ENCODE measurements around the gene NSG2.

NSG2 gene

DNA sequence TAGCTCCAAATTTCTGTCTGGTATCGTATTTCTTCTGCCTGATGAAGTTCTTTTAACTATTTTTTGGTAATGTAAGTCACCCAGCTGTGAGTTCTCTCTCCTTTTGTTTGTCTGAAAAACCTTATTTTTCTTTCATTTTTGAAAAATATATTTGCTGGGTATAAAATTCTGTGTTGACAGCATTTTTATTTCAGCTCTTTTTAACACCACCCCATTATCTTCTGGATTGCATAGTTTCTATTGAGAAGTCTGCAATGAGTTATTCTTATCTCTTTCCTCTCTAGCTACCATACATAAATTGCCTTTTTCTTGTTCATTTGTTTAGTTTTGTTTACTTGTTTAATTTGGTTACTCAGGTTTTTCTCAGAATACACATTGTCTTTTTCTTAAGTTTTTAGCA, 109.1 kb downstream of the NSG2 start:
- TF ChIP-seq POLR2AphosphoS5 (IDR thresholded peaks at IDR 0.05; ENCODE audit: low read depth) (no peak), GABPA (IDR thresholded peaks at IDR 0.05; ENCODE audit: low read depth) (no peak), SPI1 (IDR thresholded peaks at IDR 0.05; ENCODE audit: borderline replicate concordance, low read depth) (no peak)
- TF ChIP-seq, protein P1, sequence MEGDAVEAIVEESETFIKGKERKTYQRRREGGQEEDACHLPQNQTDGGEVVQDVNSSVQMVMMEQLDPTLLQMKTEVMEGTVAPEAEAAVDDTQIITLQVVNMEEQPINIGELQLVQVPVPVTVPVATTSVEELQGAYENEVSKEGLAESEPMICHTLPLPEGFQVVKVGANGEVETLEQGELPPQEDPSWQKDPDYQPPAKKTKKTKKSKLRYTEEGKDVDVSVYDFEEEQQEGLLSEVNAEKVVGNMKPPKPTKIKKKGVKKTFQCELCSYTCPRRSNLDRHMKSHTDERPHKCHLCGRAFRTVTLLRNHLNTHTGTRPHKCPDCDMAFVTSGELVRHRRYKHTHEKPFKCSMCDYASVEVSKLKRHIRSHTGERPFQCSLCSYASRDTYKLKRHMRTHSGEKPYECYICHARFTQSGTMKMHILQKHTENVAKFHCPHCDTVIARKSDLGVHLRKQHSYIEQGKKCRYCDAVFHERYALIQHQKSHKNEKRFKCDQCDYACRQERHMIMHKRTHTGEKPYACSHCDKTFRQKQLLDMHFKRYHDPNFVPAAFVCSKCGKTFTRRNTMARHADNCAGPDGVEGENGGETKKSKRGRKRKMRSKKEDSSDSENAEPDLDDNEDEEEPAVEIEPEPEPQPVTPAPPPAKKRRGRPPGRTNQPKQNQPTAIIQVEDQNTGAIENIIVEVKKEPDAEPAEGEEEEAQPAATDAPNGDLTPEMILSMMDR (IDR thresholded peaks at IDR 0.05; ENCODE audit: insufficient read depth, low read length) = no peak
- TF ChIP-seq, protein P2, sequence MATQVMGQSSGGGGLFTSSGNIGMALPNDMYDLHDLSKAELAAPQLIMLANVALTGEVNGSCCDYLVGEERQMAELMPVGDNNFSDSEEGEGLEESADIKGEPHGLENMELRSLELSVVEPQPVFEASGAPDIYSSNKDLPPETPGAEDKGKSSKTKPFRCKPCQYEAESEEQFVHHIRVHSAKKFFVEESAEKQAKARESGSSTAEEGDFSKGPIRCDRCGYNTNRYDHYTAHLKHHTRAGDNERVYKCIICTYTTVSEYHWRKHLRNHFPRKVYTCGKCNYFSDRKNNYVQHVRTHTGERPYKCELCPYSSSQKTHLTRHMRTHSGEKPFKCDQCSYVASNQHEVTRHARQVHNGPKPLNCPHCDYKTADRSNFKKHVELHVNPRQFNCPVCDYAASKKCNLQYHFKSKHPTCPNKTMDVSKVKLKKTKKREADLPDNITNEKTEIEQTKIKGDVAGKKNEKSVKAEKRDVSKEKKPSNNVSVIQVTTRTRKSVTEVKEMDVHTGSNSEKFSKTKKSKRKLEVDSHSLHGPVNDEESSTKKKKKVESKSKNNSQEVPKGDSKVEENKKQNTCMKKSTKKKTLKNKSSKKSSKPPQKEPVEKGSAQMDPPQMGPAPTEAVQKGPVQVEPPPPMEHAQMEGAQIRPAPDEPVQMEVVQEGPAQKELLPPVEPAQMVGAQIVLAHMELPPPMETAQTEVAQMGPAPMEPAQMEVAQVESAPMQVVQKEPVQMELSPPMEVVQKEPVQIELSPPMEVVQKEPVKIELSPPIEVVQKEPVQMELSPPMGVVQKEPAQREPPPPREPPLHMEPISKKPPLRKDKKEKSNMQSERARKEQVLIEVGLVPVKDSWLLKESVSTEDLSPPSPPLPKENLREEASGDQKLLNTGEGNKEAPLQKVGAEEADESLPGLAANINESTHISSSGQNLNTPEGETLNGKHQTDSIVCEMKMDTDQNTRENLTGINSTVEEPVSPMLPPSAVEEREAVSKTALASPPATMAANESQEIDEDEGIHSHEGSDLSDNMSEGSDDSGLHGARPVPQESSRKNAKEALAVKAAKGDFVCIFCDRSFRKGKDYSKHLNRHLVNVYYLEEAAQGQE (IDR thresholded peaks at IDR 0.05; ENCODE audit: insufficient replicate concordance, low read depth) = no peak
- H3K4me3 ChIP-seq (replicated peaks; ENCODE audit: insufficient read depth, low read length) = no peak overlapping the region
- no peak for DNase-seq (ENCODE audit: low read depth in 1 of 2, low spot score in 1 of 2)
- H3K27me3 ChIP-seq (ENCODE audit: insufficient read depth, poor library complexity, severe bottlenecking) = no peaks in the 10 kb centered on the region
- H3K27ac ChIP-seq (replicated peaks) = no peak overlapping the region

DNA sequence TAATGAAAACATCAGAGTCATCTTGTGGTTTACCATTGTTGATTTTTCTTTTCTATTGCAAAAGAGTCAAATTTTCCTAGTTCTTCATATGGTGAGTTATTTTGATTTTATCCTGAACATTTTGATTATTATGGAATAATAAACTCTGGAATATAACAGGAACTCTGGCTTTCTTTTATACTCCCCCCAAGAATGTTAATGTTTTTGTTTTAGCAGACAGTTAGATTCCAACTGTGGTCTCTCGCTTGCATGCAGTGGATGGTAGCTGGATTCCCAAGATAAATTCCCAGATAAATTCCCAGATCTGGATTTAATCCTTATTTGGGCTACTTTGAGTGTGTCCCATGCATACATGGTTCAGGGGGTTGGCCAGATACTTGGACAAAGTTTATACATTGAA, 109.8 kb downstream of the NSG2 start:
- Histone ChIP-seq H3K27ac (replicated peaks) (no peak overlapping the region), H3K4me3 (replicated peaks; ENCODE audit: insufficient read depth, low read length) (no peak overlapping the region), H3K27me3 (ENCODE audit: insufficient read depth, poor library complexity, severe bottlenecking) (no peaks in the 10 kb centered on the region)
- no peak for DNase-seq (ENCODE audit: low read depth in 1 of 2, low spot score in 1 of 2)
- no peak for TF ChIP-seq GABPA (IDR thresholded peaks at IDR 0.05; ENCODE audit: low read depth)
- TF ChIP-seq SPI1 (IDR thresholded peaks at IDR 0.05; ENCODE audit: borderline replicate concordance, low read depth) = no peak
- no peak for TF ChIP-seq POLR2AphosphoS5 (IDR thresholded peaks at IDR 0.05; ENCODE audit: low read depth)
- TF ChIP-seq, protein P2 (IDR thresholded peaks at IDR 0.05; ENCODE audit: insufficient replicate concordance, low read depth) = no peak
- TF ChIP-seq, protein P1 (IDR thresholded peaks at IDR 0.05; ENCODE audit: insufficient read depth, low read length) = no peak

DNA sequence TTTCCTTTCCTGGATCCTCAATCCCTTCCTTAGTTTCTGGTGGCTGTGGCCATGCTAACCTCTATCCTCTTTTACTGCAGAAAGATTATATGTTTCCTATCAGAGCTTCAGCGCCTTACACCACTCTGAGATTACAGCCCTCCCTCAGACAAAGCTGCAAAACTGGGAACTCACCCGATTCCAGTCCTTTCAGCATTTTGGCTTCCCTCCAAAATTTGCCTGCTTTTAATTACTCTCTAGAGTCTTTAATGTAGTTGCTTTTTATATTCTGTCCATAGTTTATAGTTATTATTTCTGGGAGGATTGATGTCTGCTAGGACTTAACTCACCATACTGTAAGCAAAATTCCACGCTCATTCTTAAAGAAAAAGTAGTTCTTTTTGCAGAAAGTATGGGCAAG, 110.2 kb downstream of the NSG2 start:
- H3K27ac ChIP-seq (replicated peaks) = no peak overlapping the region
- H3K4me3 ChIP-seq (replicated peaks; ENCODE audit: insufficient read depth, low read length) = no peak overlapping the region
- H3K27me3 ChIP-seq (ENCODE audit: insufficient read depth, poor library complexity, severe bottlenecking) = no peaks in the 10 kb centered on the region
- TF ChIP-seq POLR2AphosphoS5 (IDR thresholded peaks at IDR 0.05; ENCODE audit: low read depth) = no peak
- no peak for TF ChIP-seq SPI1 (IDR thresholded peaks at IDR 0.05; ENCODE audit: borderline replicate concordance, low read depth)
- no peak for TF ChIP-seq GABPA (IDR thresholded peaks at IDR 0.05; ENCODE audit: low read depth)
- TF ChIP-seq, protein P1 (IDR thresholded peaks at IDR 0.05; ENCODE audit: insufficient read depth, low read length) = no peak
- TF ChIP-seq, protein P2 (IDR thresholded peaks at IDR 0.05; ENCODE audit: insufficient replicate concordance, low read depth) = no peak
- DNase-seq (ENCODE audit: low read depth in 1 of 2, low spot score in 1 of 2) = no peak

All from HL-60 (cell line).